Neural cell (in vitro differentiated cells): ENCODE results near the gene TEX14.
A peak's percentile ranks its signal among the peaks of the same experiment; 100 is the strongest.

Experiments
- CTCF ChIP-seq: fragments of 450-650 bp; IDR thresholded peaks from 2 replicates; pipeline ENCODE4 v1.5.1; 2014; ENCODE audit warnings: antibody characterized with exemption, mild to moderate bottlenecking, moderate library complexity; ENCODE audit not compliant: poor library complexity, severe bottlenecking
- EZH2 ChIP-seq: fragments of 200-600, 300-800 bp; shearing (Covaris generic), sonication (generic); IDR thresholded peaks from 2 replicates; pipeline ENCODE4 v1.6.1; 2014; ENCODE audit warnings: antibody characterized with exemption, low read length, borderline replicate concordance, mild to moderate bottlenecking; ENCODE audit not compliant: insufficient read depth, poor library complexity, severe bottlenecking
- POLR2AphosphoS5 ChIP-seq: IDR thresholded peaks from 2 replicates; pipeline ENCODE4 v1.6.1; 2012
- REST ChIP-seq: IDR thresholded peaks from 2 replicates; pipeline ENCODE4 v1.6.1; 2012; ENCODE audit warnings: borderline replicate concordance
- SMC3 ChIP-seq: fragments of 450-650 bp; conservative IDR thresholded peaks from 2 replicates; pipeline ENCODE4 v1.6.1; 2014; ENCODE audit warnings: antibody characterized with exemption, mild to moderate bottlenecking, moderate library complexity; ENCODE audit not compliant: poor library complexity
- TAF1 ChIP-seq: IDR thresholded peaks from 2 replicates; pipeline ENCODE4 v1.6.1; 2012; ENCODE audit warnings: low read depth

GRCh38 chr17:58692239-58693055, 602 bp upstream of the TEX14 start, which contains the start of gene RAD51C:
- no peak for TF ChIP-seq EZH2
- no peak for TF ChIP-seq TAF1
- TF ChIP-seq CTCF, result no peak
- peak; percentile 43 for TF ChIP-seq SMC3
- no peak for TF ChIP-seq REST
- no peak for TF ChIP-seq POLR2AphosphoS5
